ENCODE results near the gene PLA2G4E. TPM values are rescaled to one million over a fixed set of nuclear protein-coding genes. Genes with fewer than 3 reads are reported as not detected.

PLA2G4E gene
- total and polyA plus RNA-seq, 9 of the 15 experiments (the other 6 are each of a cell fraction or from before 2014, with no cell fraction given) = 0.03 TPM; not detected in 8

GRCh38 chr15:42016971-42017370, 3.9 kb downstream of the PLA2G4E start:
- H3K36me3 ChIP-seq (ENCODE audit: control insufficient read depth, insufficient read depth, low read length) = no peaks in the 10 kb centered on the region
- H2AFZ ChIP-seq (ENCODE audit: low read depth, low read length) = no peak overlapping the region
- H4K20me1 ChIP-seq (replicated peaks; ENCODE audit: control insufficient read depth, insufficient read depth, low read length) = peaks cover 8% of the 10 kb centered on the region; the same call in 1 of the 2 replicates
- H3K27ac ChIP-seq (ENCODE audit: extremely low read depth, low read depth, low read length) = no peak overlapping the region
- no peak for TF ChIP-seq ARHGAP35 (IDR thresholded peaks at IDR 0.05; ENCODE audit: partially characterized antibody)
- no peak for TF ChIP-seq ZNF174 (CRISPR knock-in tag; IDR thresholded peaks at IDR 0.05)
- TF ChIP-seq LCOR (CRISPR knock-in tag; IDR thresholded peaks at IDR 0.05) = no peak
- no peak for TF ChIP-seq HMGN3 (IDR thresholded peaks at IDR 0.05; ENCODE audit: borderline replicate concordance, extremely low read depth, insufficient read length, low read depth, low read length)
- no peak for TF ChIP-seq BCOR (IDR thresholded peaks at IDR 0.05)
- TF ChIP-seq, protein P1, sequence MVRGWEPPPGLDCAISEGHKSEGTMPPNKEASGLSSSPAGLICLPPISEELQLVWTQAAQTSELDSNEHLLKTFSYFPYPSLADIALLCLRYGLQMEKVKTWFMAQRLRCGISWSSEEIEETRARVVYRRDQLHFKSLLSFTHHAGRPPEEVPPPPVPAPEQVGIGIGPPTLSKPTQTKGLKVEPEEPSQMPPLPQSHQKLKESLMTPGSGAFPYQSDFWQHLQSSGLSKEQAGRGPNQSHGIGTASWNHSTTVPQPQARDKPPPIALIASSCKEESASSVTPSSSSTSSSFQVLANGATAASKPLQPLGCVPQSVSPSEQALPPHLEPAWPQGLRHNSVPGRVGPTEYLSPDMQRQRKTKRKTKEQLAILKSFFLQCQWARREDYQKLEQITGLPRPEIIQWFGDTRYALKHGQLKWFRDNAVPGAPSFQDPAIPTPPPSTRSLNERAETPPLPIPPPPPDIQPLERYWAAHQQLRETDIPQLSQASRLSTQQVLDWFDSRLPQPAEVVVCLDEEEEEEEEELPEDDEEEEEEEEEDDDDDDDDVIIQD (CRISPR knock-in tag; IDR thresholded peaks at IDR 0.05) = no peak
- TF ChIP-seq RFX1 (IDR thresholded peaks at IDR 0.05) = no peak
- no peak for TF ChIP-seq CREBBP (IDR thresholded peaks at IDR 0.05; ENCODE audit: low read depth, low read length)
- TF ChIP-seq XRCC4 (IDR thresholded peaks at IDR 0.05; ENCODE audit: extremely low read depth, insufficient read depth, insufficient read length) = no peak
- TF ChIP-seq GABPB1 (CRISPR knock-in tag; IDR thresholded peaks at IDR 0.05) = no peak
- no peak for TF ChIP-seq MAFF (IDR thresholded peaks at IDR 0.05; ENCODE audit: low read length)
- TF ChIP-seq ELK1 (CRISPR knock-in tag; IDR thresholded peaks at IDR 0.05) = no peak
- no peak for TF ChIP-seq NFE2L1 (tag; IDR thresholded peaks at IDR 0.05; ENCODE audit: borderline replicate concordance, low read depth)
- TF ChIP-seq CHD1 (IDR thresholded peaks at IDR 0.05; ENCODE audit: low read length) = no peak
- no peak for TF ChIP-seq NR2C1 (IDR thresholded peaks at IDR 0.05)
- TF ChIP-seq NR2C1 (tag; IDR thresholded peaks at IDR 0.05) = no peak
- no peak for TF ChIP-seq PRMT5 (CRISPR knock-in tag; IDR thresholded peaks at IDR 0.05)
- TF ChIP-seq ZNF197 (CRISPR knock-in tag; IDR thresholded peaks at IDR 0.05; ENCODE audit: low read depth) = no peak
- TF ChIP-seq POLR3G (IDR thresholded peaks at IDR 0.05; ENCODE audit: extremely low read depth, insufficient read length, insufficient replicate concordance) = no peak
- TF ChIP-seq, protein P2, sequence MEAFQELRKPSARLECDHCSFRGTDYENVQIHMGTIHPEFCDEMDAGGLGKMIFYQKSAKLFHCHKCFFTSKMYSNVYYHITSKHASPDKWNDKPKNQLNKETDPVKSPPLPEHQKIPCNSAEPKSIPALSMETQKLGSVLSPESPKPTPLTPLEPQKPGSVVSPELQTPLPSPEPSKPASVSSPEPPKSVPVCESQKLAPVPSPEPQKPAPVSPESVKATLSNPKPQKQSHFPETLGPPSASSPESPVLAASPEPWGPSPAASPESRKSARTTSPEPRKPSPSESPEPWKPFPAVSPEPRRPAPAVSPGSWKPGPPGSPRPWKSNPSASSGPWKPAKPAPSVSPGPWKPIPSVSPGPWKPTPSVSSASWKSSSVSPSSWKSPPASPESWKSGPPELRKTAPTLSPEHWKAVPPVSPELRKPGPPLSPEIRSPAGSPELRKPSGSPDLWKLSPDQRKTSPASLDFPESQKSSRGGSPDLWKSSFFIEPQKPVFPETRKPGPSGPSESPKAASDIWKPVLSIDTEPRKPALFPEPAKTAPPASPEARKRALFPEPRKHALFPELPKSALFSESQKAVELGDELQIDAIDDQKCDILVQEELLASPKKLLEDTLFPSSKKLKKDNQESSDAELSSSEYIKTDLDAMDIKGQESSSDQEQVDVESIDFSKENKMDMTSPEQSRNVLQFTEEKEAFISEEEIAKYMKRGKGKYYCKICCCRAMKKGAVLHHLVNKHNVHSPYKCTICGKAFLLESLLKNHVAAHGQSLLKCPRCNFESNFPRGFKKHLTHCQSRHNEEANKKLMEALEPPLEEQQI (IDR thresholded peaks at IDR 0.05) = no peak
- no peak for ATAC-seq
- peaks cover 38 to 63% of the 10 kb centered on the region in 2 experiments for H3K27me3 ChIP-seq (ENCODE audit: control insufficient read depth in 2 of 2, insufficient read depth in 2 of 2, low read length in 2 of 2)
- intact Hi-C loops (cut with micrococcal nuclease) (no loop called here), in situ Hi-C loops (cut with MboI) (no loop called here)
- H3K79me2 ChIP-seq (ENCODE audit: control insufficient read depth, insufficient read depth, low read length) = no peaks in the 10 kb centered on the region
- FAIRE-seq = no peak
- ChIA-PET CTCF (ENCODE audit: low intra/inter-chr PET ratio) (no interaction called here), POLR2A (no interaction called here)
- H3K9me1 ChIP-seq (ENCODE audit: control insufficient read depth, insufficient read depth, low read length) = no peaks in the 10 kb centered on the region
- H3K4me2 ChIP-seq (ENCODE audit: insufficient read depth, low read length) = no peak overlapping the region
- no peak for DNase-seq (ENCODE audit: extremely low read depth in 1 of 4, low spot score in 3 of 4)
- no peak overlapping the region for H3K4me3 ChIP-seq
- no peaks in the 10 kb centered on the region for H3K9me3 ChIP-seq (replicated peaks; ENCODE audit: control insufficient read depth, insufficient read depth, low read depth, low read length)
- no peaks in the 10 kb centered on the region; a peak in 1 of 5 replicates for H3K4me1 ChIP-seq (replicated peaks in 1 of 2; ENCODE audit: control insufficient read depth in 2 of 2, insufficient read depth in 2 of 2, low read length in 2 of 2)
- WGBS (ENCODE audit: insufficient coverage, low coverage, missing lambda C conversion rate) = 2% methylated on average over 5 of the region's 6 CpGs
- H3K9ac ChIP-seq (ENCODE audit: insufficient read depth in 1 of 2, low read depth in 2 of 2, low read length in 2 of 2) = no peak overlapping the region
- no TSS peak for BruUV-seq (replicated peaks)
